ENCODE measurements around the gene IL22.

The IL22 gene

DNA sequence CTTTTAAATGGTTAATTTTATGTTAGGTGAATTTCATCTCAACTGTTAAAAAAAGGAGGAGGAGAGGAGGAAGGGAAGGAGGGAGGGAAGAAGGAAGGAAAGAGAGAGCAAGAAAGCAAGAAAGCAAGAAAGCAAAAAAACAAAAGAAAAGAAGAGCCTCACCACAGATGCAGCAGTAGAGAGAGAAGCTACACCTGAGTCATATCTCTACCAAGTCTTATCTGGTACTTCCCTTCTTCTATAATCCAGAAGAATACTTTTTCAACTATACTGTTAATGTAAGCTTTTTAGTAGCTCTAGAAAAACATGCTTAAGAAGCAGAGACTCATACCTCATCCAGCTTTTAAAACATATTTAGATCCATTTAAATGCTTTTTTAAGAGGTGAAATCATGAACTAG lies 22.2 kb downstream of the IL22 start:
- Histone ChIP-seq H3K27me3 (ENCODE audit: insufficient read depth, poor library complexity, severe bottlenecking) (no peaks in the 10 kb centered on the region), H3K4me3 (replicated peaks; ENCODE audit: insufficient read depth, low read length) (no peak overlapping the region), H3K27ac (replicated peaks) (no peak overlapping the region)
- DNase-seq (ENCODE audit: low read depth in 1 of 2, low spot score in 1 of 2): no peak
- TF ChIP-seq, protein P1, sequence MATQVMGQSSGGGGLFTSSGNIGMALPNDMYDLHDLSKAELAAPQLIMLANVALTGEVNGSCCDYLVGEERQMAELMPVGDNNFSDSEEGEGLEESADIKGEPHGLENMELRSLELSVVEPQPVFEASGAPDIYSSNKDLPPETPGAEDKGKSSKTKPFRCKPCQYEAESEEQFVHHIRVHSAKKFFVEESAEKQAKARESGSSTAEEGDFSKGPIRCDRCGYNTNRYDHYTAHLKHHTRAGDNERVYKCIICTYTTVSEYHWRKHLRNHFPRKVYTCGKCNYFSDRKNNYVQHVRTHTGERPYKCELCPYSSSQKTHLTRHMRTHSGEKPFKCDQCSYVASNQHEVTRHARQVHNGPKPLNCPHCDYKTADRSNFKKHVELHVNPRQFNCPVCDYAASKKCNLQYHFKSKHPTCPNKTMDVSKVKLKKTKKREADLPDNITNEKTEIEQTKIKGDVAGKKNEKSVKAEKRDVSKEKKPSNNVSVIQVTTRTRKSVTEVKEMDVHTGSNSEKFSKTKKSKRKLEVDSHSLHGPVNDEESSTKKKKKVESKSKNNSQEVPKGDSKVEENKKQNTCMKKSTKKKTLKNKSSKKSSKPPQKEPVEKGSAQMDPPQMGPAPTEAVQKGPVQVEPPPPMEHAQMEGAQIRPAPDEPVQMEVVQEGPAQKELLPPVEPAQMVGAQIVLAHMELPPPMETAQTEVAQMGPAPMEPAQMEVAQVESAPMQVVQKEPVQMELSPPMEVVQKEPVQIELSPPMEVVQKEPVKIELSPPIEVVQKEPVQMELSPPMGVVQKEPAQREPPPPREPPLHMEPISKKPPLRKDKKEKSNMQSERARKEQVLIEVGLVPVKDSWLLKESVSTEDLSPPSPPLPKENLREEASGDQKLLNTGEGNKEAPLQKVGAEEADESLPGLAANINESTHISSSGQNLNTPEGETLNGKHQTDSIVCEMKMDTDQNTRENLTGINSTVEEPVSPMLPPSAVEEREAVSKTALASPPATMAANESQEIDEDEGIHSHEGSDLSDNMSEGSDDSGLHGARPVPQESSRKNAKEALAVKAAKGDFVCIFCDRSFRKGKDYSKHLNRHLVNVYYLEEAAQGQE (IDR thresholded peaks at IDR 0.05; ENCODE audit: insufficient replicate concordance, low read depth): no peak
- TF ChIP-seq POLR2AphosphoS5 (IDR thresholded peaks at IDR 0.05; ENCODE audit: low read depth) (no peak), SPI1 (IDR thresholded peaks at IDR 0.05; ENCODE audit: borderline replicate concordance, low read depth) (no peak), GABPA (IDR thresholded peaks at IDR 0.05; ENCODE audit: low read depth) (no peak)
- TF ChIP-seq, protein P2, sequence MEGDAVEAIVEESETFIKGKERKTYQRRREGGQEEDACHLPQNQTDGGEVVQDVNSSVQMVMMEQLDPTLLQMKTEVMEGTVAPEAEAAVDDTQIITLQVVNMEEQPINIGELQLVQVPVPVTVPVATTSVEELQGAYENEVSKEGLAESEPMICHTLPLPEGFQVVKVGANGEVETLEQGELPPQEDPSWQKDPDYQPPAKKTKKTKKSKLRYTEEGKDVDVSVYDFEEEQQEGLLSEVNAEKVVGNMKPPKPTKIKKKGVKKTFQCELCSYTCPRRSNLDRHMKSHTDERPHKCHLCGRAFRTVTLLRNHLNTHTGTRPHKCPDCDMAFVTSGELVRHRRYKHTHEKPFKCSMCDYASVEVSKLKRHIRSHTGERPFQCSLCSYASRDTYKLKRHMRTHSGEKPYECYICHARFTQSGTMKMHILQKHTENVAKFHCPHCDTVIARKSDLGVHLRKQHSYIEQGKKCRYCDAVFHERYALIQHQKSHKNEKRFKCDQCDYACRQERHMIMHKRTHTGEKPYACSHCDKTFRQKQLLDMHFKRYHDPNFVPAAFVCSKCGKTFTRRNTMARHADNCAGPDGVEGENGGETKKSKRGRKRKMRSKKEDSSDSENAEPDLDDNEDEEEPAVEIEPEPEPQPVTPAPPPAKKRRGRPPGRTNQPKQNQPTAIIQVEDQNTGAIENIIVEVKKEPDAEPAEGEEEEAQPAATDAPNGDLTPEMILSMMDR (IDR thresholded peaks at IDR 0.05; ENCODE audit: insufficient read depth, low read length): no peak

DNA sequence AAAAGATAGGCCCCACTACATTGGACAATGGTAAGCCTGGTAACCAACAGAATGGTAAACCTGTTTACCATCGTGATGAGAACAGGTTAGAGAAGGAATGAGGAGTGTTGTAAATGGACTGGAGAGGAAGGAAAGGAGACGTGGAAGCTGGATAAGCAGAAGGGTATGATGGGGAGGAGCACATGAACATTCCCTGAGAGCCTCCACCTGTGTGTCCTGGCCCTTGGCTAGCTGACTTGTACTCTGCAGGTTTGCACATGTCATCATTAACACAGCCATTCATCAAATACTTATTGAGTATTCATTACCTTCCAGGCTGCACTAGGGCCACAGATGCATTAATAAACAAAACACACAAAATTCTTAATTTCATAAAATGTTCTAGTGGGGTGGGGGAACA lies 23.4 kb downstream of the IL22 start:
- H3K27ac ChIP-seq (replicated peaks): no peak overlapping the region
- no peak for DNase-seq (ENCODE audit: low read depth in 1 of 2, low spot score in 1 of 2)
- TF ChIP-seq, protein P2 (IDR thresholded peaks at IDR 0.05; ENCODE audit: insufficient read depth, low read length): no peak
- TF ChIP-seq, protein P1 (IDR thresholded peaks at IDR 0.05; ENCODE audit: insufficient replicate concordance, low read depth): no peak
- TF ChIP-seq POLR2AphosphoS5 (IDR thresholded peaks at IDR 0.05; ENCODE audit: low read depth) (no peak), GABPA (IDR thresholded peaks at IDR 0.05; ENCODE audit: low read depth) (no peak), SPI1 (IDR thresholded peaks at IDR 0.05; ENCODE audit: borderline replicate concordance, low read depth) (no peak)

DNA sequence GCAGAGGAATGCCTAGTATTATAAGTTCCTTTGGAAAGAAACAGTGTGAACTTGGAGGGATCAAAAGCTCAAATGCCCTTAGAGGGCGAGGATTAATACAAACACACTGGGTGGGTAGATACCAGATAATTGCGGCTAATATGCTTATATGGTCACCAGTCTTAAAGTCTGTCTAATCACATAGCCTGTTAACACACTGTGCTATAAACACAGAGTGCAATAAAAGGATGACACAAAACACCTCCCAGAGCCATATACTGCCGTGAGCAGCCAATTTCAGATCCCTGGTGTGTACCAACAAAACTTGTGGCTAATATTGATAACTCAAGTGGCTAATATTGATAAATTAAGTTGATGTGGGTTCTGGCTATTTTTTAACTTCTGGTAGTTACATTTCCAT lies 26.0 kb downstream of the IL22 start:
- no peak for DNase-seq (ENCODE audit: low read depth in 1 of 2, low spot score in 1 of 2)
- Histone ChIP-seq H3K4me3 (replicated peaks; ENCODE audit: insufficient read depth, low read length) (no peak overlapping the region), H3K27me3 (ENCODE audit: insufficient read depth, poor library complexity, severe bottlenecking) (no peaks in the 10 kb centered on the region), H3K27ac (replicated peaks) (no peak overlapping the region)
- TF ChIP-seq SPI1 (IDR thresholded peaks at IDR 0.05; ENCODE audit: borderline replicate concordance, low read depth): no peak
- TF ChIP-seq, protein P1 (IDR thresholded peaks at IDR 0.05; ENCODE audit: insufficient replicate concordance, low read depth): no peak
- no peak for TF ChIP-seq GABPA (IDR thresholded peaks at IDR 0.05; ENCODE audit: low read depth)
- no peak for TF ChIP-seq POLR2AphosphoS5 (IDR thresholded peaks at IDR 0.05; ENCODE audit: low read depth)
- TF ChIP-seq, protein P2 (IDR thresholded peaks at IDR 0.05; ENCODE audit: insufficient read depth, low read length): no peak

More for the DNA sequence above, 23.4 kb downstream of the IL22 start:
- Histone ChIP-seq H3K4me3 (replicated peaks; ENCODE audit: insufficient read depth, low read length) (no peak overlapping the region), H3K27me3 (ENCODE audit: insufficient read depth, poor library complexity, severe bottlenecking) (no peaks in the 10 kb centered on the region)

Measured in HL-60 (cell line).